HL-60 (cell line): Measurements from ENCODE around the gene CCDC40.
A peak's percentile ranks its signal among the peaks of the same experiment; 100 is the strongest.

ENCODE experiments used
- DNase-seq, 2 experiments: peaks; one replicate each; pipeline ENCODE4 v3.0.0-alpha.2; 2010 to 2020; ENCODE audit warnings: low read depth in 1 of 2, low spot score in 1 of 2
- H3K27ac ChIP-seq: fragments of 250-450 bp; sonication (Bioruptor Pico); replicated peaks from 2 replicates; pipeline ENCODE4 v1.5.1; 2020; ENCODE audit warnings: mild to moderate bottlenecking, moderate library complexity
- H3K27me3 ChIP-seq: fragments of 250-450 bp; sonication (Bioruptor Pico); 2 replicates; pipeline ENCODE4 v1.5.1; 2021; ENCODE audit warnings: mild to moderate bottlenecking, moderate library complexity; ENCODE audit not compliant: insufficient read depth, poor library complexity, severe bottlenecking
- H3K4me3 ChIP-seq: replicated peaks from 2 replicates; pipeline ENCODE4 v1.5.1; 2011; ENCODE audit warnings: mild to moderate bottlenecking, control low read depth, low read length; ENCODE audit not compliant: insufficient read depth
- CTCF ChIP-seq: IDR thresholded peaks from one replicate; pipeline ENCODE4 v1.5.1; 2011; ENCODE audit warnings: low read length, control low read depth, inconsistent platforms; ENCODE audit not compliant: insufficient read depth
- GABPA ChIP-seq: IDR thresholded peaks from 2 replicates; pipeline ENCODE4 v1.6.1; 2012; ENCODE audit warnings: low read depth
- POLR2AphosphoS5 ChIP-seq: IDR thresholded peaks from 2 replicates; pipeline ENCODE4 v1.6.1; 2012; ENCODE audit warnings: low read depth
- REST ChIP-seq: IDR thresholded peaks from 2 replicates; pipeline ENCODE4 v1.6.1; 2012; ENCODE audit warnings: low read depth; ENCODE audit not compliant: insufficient replicate concordance
- SPI1 ChIP-seq: IDR thresholded peaks from 2 replicates; pipeline ENCODE4 v1.6.1; 2012; ENCODE audit warnings: low read depth, mild to moderate bottlenecking, borderline replicate concordance

CCDC40 gene

GRCh38 chr17:80033840-80034239 lies 2.6 kb upstream of the CCDC40 start:
- H3K27ac ChIP-seq = no peak overlapping the region
- H3K4me3 ChIP-seq = no peak overlapping the region
- no peak for TF ChIP-seq GABPA
- TF ChIP-seq CTCF = no peak
- no peak for TF ChIP-seq REST
- TF ChIP-seq POLR2AphosphoS5 = no peak
- no peak for TF ChIP-seq SPI1
- no peak for DNase-seq
- peaks cover 39% of the 10 kb centered on the region for H3K27me3 ChIP-seq

GRCh38 chr17:80034791-80035686 lies 1.4 kb upstream of the CCDC40 start:
- no peak for DNase-seq
- H3K4me3 ChIP-seq = peak overlapping the region; percentile 34
- H3K27ac ChIP-seq = no peak overlapping the region
- no peak for TF ChIP-seq GABPA
- no peak for TF ChIP-seq POLR2AphosphoS5
- no peak for TF ChIP-seq SPI1
- TF ChIP-seq CTCF = no peak
- peaks cover 39% of the 10 kb centered on the region for H3K27me3 ChIP-seq

GRCh38 chr17:80035687-80035936 lies 830 bp upstream of the CCDC40 start, which contains the start of gene TBC1D16:
Gene TBC1D16 (minus strand): TSS chr17:80035872. CDS start chr17:80013547, 22,325 bp downstream.
- H3K27ac ChIP-seq = no peak within 1 kb of the TSS
- DNase-seq = no peak
- TF ChIP-seq CTCF = no peak
- TF ChIP-seq SPI1 = no peak
- no peak for TF ChIP-seq GABPA
- TF ChIP-seq REST = no peak
- TF ChIP-seq POLR2AphosphoS5 = no peak
- H3K4me3 ChIP-seq = peak within 1 kb of the TSS; percentile 45
- peaks cover 39% of the 10 kb centered on the region for H3K27me3 ChIP-seq
